HuH-7.5 (cell line): ENCODE data around the gene MVB12A.

Experiments
- DNase-seq: peaks from one replicate; pipeline ENCODE4 v3.0.0; 2011; ENCODE audit warnings: low spot score

MVB12A gene

DNA sequence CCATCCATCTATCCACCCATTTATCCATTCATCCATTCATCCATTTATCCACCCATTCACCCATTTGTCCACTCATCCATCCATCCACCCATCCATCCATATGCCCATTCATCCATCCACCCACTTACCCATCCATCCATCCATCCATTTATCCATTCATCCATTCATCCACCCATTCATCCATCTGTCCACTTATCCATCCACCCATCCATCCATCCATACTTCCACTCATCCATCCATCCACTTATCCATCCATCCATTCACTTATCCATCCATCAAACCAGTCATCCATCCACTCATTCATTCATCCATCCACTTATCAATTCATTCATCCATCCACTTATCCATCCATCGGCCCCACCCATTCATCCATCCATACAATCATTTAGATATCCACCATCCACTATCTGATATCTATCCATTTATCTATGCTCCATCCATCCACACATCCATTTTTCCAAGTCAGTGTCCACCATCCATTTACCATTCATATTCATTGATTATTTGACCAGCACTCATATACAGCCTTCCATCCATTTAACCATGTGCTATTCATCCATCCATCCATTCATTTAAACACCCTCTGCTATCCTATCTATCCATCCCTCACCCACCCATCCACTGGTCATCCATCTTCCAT lies 25.8 kb downstream of the MVB12A start:
- no peak for DNase-seq

DNA sequence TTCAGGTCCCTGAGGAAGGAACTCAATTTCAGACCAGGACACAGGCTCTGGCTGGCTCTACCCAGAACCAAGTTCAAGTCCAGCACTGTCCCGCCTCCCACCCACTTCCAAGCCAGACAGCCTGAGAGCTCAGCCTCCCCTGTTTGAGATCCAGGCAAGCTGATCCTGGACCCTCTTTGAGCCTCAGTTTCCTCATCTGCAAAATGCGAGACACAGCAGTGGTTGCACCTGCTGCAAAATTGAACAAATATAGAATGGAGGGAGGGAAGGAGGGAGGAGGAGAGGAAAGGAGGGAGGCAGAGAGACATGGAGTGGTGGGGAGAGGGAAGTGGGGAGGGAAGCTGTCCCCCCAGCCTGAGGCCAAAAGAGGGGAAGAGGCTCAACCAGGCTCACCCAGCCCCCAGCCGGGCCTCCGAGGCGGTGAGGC lies 27.9 kb downstream of the MVB12A start:
- no peak for DNase-seq

DNA sequence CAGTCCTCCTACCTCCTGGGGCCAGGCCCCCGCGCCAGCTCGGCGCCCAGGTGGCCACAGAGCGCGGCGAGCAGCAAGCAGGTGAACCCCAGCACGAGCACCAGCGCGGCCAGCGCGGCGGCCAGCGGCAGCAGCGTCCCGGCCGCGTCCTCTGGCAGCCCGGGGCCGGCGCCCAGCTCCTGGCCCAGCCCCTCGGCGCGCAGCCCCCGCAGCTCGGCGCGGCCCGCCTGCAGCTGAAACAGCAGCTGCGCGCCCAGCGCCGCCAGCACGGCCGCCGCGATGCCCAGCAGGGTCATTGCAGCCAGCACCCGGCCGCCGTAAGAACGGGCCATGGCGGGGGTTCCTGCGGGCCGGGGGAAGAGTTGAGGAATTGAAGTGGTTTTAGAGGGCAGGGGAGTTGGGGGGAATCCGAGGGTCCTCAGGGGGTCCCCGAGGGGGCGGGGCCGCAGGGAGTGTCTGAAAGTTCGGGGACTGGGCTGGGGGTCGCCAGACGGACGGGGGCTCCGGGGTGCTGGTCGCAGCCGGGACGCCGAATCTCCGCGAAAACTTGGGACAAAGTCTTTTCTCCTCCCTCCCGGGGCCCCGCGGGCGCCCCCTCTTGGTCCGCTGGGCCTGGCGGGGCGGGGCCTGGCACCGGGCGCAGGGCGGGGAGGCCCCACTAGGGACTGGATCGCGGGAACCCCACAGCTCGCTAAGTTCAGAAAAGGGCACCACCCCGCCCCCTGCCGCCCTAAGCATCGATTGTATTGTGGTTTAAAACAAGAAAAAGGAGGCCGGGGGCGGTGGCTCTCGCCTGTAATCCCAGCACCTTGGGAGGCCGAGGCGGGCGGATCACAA lies 28.5 kb downstream of the MVB12A start, which contains the start of gene TMEM221:
Gene TMEM221, minus strand, starts transcription at position 538 of the 837 bp plus-strand sequence. Its CDS starts 206 bp downstream, at position 332.
- DNase-seq = peak; percentile 80

DNA sequence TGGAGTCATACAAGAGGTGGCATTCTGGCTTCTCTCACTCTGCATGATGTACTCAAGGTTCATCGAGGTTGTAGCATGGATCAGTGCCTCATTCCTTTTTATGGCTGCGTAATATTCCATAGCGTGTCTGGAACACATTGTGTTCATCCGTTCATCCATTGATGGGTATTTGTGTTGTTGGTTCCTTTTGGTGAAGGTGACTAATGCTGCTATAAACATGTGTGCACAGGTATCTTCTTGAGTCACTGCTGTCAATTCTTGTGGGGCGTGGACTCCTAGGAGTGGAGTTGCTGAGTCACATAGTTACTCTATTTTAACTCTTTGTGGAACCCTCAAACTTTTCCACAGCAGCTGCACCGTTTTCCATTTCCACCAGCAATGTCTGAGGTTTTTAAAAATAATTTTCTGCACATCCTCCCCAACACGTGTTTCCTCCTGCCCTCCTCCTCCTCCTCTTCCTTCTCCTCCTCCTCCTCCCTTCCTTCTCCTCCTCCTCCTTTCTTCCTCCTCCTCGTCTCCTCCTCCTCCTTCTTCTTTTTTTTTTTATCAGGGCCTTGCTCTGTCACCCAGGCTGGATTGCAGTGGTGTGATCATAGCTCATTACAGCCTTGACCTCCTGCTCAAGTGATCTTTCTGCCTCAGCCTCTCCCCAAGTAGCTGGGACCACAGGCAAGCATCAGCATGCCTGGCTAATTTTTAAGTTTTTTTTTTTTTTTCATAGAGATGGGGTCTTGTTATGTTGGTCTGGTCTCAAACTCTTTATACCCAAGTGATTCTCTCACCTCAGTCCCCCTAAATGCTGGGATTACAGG lies 30.6 kb downstream of the MVB12A start:
- no peak for DNase-seq

DNA sequence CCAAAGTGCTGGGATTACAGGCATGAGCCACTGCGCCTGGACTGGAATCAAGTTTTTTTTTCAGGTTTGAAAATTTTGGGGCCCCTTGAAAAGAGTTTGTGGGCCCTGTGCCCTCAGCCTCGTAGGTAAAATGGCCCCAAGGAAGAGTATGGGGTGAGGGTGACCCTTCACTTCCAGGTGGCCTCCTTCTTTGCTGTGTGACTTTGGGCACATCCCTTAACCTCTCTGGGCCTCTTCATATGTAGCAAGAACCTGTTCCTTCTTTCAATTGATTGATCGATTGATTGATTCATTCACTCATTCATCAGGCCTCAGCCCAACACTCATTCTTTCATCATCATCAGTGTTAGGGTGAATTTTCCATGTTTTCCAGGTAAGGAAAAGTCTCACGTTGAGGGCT lies 32.0 kb downstream of the MVB12A start:
- no peak for DNase-seq

DNA sequence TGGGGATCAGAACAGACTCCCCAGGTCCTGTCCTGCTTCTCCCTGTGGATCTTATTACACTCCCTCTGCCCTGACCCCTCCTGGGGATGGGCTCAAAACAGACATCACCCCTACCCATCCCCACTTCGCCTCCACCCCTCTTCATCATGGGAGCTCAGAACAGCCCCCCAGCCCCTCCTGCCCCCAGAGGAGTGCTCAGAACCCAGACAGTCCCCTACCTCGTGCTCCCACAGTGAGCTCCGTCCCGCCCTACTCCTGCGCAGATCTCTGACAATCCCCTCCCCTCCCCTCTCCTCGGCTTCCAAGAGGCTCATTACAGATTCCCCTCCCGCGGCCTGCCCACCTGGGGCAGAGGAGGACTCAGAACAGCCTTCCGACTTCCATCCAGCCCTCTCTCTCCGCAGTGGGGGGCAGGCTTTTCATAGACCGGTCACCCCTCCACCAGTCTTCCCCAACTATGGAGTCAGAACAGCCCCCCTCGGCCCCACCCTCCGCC lies 34.8 kb downstream of the MVB12A start:
- no peak for DNase-seq

DNA sequence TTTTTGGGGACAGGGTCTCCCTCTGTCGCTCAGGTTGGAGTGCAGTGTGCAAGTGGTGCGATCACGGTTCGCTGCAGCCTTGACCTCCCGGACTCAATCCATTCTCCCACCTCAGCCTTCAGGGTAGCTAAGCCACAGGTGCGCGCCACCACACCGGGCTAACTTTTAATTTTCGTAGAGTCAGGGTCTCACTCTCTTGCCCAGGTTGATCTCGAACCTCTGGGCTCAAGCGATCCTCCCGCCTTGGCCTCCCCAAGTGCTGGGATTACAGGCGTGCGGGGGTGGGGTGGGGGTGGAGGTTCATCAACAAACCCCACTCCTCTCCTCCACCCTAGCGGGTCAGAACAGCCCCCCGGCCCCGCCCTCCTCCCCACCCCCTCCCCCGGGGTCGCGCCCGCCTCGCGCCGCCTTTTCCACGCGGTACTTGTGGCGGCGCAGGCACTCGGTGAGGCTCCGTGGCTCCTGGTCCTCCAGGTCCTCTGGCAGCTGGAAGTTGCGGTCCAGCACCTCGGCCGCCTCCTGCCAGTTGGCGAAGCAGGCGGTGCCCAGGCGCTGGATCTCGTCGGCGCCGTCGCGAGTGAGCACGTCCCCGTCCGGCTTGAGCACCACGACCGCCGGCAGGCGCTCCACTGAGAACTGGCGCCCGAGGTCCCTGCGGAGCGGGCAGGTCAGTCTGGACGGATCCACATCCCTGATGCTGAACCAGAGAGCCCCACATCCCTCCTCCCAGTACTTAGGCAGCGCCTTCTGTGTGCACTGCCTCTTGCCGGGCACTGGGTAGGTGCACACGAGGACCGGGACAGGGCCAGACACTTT lies 35.7 kb downstream of the MVB12A start:
- no peak for DNase-seq

DNA sequence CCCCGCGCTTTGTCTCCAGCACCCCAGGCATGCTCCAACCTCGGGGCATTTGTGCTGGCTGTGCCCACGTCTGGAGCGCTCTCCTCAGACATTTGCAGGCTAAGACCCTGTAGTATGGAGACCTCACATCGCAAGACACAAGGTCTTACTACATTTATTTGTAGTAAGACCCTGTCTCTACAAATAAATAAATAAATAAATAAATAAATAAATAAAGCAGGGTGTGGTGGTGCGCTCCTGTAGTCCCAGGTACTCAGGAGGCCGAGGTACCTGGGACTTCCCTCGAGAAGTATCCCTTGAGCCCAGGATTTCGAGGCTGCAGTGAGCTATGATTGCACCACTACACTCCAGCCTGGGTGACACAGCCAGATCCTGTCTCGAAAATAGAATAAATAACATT lies 36.3 kb downstream of the MVB12A start:
- DNase-seq = no peak

DNA sequence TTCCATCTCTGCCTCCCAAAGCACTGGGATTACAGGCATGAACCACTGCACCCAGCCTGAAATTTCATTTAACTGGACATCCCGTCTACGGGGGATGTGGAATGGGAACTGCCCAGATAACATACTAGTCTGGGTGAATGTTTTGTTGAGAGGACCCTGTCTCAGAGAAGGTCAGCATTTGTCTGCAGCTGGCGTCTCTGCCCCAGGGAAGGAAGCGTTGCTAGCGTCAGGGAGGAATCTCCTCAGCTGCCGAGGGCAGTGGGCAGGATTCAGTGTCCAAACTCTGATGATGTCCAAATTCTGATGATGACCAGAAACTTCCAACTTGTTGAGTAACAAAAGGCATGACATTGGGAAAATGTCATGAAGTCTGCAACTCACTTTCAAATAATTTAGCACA lies 37.8 kb downstream of the MVB12A start:
- no peak for DNase-seq

DNA sequence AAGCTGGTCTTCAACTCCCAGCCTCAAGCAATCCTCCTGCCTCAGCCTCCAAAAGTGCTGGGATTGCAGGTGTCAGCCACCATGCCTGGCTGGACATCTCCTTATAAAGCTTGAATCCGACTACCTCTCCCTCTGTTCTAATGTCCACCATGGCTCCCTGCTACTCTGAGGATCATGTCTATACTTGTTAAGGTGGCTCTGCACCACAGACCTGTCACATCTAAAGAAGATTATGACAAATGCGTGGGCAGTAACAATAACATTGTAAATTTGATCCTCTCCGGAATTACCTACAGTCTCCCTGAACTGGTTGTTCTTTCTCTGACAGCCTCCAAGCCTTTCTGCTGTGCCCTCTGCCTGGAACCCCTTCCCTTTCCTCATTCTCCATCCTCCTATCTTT lies 39.1 kb downstream of the MVB12A start:
- DNase-seq = no peak

DNA sequence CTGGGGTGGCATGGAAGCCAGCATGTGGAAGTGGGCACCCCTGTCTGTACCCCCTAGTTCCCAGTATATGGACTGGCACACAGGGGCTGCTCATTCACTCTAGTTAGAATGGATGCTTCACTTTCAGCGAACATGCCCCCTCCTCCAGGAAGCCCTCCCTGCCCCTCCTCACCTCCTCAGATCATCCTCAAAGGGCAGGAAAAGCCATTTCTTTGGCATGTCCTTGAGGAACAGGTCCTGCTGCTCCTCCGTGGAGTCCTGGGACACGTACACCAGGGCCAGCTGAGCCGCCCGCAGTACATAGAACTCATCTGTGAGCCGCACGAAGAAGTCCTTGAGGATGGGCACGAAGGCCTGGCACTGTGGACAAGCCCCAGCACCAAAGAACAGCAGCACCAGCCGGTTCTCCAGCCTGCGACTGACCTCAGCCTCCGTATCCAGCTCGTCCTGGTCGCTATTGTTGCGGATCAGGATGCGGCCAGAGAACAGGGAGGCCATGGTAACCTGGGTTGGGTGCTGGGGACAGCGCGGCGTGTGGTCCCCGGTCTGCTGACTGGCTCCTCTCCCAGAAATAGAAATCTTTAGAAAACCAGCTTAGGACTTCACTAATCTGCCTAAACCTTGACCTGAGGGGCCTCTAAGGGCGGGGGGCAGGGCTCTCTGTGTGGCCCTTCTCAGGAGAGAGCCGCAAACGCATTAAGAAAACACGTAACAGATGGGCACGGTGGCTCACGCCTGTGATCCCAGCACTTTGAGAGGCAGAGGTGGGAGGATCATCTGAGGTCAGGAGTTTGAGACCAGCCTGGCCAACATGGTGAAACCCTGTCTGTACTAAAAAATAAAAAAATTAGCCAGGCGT lies 40.8 kb downstream of the MVB12A start, which contains the start of gene NXNL1:
Gene NXNL1, minus strand, starts transcription at position 555 of the 859 bp plus-strand sequence. Its CDS starts 57 bp downstream, at position 498.
- DNase-seq = no peak

DNA sequence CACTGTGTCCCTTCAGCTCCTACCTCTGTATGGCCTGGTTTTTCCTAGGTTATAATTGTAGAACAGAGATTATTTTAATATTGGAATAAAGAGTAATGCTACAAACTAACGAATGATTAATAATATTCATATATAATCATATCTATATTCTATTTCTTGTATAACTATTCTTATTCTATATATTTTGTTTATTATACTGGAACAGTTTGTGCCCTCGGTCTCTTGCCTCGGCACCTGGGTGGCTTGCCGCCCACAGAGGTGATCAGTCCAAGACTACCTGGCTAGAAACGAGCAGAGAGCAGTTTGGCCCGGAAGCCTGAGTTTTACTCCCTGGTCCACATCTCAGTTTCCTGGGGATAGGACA lies 46.6 kb downstream of the MVB12A start:
- DNase-seq = no peak

DNA sequence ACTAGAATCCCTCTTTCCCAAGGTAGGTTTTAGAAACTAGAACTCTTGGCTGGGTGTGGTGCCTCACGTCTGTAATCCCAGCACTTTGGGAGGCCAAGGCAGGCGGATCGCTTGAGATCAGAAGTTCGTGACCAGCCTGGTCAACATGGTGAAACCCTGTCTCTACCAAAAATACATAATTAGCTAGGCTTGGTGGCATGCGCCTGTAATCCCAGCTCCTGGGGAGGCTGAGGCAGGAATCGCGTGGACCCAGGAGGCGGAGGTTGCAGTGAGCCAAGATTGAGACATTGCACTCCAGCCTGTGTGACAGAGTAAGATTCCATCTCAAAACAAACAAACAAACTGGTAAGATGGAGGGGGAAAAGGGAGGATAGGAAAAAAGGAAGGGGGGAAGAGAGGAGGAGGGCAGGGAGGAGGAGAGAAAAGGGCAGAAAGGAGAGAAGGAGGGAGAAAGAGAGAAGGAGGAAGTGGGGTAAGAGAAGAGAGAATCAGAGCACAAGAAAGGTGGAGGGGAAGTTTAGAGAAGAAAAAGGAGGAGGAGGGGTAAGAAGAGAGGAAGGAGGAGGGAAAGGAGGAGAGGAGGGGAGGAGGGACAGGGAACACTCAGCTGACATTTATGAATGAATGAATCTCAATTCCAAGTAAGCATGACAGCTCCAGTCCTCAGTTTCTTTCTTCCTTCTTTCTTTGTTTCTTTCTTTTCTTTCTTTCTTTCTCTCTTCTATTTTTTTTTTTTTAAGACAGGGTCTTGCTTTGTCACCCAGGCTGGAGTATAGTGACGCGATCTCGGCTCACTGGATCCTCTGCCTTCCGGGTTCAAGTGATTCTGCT lies 47.8 kb downstream of the MVB12A start:
- DNase-seq = no peak

DNA sequence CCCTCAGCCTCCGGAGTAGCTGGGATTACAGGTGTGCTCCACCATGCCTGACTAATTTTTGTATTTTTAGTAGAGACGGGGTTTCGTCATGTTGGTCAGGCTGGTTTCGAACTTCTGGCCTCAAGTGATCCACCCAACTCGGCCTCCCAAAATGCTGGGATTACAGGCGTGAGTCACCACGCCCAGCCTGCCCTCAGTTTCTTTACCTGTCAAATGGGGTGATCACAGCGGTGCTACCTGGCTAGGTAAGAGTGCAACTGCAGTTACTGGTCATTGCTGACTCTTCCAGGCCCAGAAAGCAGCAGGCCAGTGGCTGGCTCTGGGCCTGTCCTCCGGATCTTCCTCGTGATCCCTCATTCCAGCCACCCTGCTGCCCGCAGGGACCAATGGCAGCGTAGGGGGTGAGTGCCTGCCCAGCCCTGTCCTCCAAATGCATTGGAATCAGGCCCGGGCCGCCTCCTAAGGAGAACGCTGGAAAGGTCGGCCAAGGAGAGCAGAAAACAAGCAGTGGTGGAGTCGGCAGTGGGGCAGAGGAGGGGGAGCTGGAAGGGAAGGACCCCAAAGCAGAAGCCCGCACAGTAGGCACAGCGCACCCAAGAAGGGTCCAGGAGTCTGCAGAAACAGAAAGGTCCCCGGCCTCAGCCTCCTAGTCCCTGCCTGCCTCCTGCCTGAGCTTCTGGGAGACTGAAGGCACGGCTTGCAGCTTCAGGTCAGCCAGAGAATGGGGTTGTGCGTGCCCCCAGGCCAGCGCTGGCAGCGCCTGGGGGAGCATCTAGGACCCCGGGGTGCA lies 48.6 kb downstream of the MVB12A start:
- no peak for DNase-seq

DNA sequence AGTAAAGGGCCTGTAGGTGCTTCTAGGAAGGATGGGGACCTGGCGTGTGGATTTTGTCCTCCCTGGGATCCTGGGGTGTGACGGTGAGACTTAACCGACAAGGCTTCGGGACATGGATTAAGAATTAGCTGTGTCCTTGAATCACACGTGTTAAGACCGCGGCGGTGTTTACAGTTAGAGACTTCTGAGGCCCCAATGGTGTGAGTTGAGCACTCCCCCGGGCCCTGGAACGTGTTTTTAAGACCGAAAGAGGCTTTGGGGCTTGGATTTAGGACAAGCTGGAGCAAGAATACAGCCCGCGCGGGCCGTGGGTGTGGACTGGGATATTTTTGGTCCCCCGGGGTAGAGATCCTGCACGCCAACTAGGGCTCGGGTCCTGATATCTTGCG lies 49.2 kb downstream of the MVB12A start:
- no peak for DNase-seq

DNA sequence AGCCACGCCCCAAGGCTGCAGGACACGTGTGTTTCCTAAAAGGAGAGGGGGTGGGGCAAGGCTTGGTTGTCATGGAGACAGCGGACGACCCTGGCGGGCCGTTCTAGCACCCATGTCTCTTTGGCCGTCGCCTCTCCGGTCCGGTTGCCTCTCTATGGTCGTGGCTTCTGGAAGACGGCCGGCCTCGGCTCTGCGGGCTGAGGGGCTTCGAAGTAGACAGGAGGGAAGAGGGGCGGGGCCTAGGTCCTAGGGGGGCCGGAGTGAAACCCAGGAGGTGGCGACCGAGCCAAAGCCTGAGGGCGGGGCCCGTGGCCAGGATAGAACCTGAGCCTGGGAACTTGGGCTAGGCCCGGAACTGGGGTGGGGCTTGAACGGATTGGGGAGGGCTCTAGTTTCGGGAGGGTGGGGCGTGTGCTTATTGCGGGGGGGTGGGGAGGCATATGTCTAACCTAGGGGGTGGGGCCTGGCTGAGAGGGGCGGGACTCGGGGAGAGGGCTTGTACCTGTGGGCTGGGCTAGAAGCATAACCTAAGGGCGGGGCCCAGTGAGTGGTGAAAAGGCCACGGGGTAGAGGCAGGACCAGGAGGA lies 49.7 kb downstream of the MVB12A start:
- DNase-seq = peak; percentile 69

DNA sequence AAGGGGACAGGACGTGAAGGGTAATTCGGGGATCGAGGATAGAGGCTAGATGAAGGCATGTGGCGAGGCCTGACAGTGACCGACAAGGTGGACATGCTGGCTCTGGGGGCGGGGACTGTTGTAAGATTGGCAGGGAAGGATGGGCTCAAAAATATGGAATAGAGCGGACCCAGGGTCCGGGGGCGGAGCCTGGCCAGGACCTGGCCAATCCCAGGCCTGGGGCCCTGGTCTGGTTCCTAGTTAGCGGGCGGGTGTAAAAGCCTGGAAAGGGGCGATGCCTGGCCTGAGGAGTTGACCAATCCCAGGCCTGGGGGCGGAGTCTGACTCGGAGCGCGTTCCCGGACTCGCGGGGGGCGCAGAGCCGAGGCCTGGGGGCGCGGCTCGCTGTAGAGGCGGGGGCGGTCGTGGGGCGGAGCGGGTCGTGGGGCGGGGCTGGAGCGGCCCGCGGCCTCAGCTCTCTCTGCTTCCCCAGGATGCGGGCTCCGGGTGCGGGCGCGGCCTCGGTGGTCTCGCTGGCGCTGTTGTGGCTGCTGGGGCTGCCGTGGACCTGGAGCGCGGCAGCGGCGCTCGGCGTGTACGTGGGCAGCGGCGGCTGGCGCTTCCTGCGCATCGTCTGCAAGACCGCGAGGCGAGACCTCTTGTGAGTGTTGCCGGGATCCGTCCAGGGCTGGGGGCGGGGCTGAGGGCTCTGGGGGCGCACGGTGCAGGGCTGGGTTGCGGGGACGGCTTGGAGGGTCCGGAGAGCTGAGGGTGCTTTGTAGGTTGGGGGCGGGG lies 50.4 kb downstream of the MVB12A start, which contains the start of gene SLC27A1:
Gene SLC27A1, plus strand, starts transcription at position 457 of the 774 bp plus-strand sequence. Its CDS starts 17 bp downstream, at position 474.
- DNase-seq = peak; percentile 79
